GM21447 (cell line): ENCODE measurements around the gene TMCO4.

Source experiments
- ATAC-seq: cut with Tn5 transposase; IDR thresholded peaks from one replicate; pipeline ENCODE4 v1.9.1; 2021; ENCODE audit not compliant: unreplicated experiment

The TMCO4 gene

DNA sequence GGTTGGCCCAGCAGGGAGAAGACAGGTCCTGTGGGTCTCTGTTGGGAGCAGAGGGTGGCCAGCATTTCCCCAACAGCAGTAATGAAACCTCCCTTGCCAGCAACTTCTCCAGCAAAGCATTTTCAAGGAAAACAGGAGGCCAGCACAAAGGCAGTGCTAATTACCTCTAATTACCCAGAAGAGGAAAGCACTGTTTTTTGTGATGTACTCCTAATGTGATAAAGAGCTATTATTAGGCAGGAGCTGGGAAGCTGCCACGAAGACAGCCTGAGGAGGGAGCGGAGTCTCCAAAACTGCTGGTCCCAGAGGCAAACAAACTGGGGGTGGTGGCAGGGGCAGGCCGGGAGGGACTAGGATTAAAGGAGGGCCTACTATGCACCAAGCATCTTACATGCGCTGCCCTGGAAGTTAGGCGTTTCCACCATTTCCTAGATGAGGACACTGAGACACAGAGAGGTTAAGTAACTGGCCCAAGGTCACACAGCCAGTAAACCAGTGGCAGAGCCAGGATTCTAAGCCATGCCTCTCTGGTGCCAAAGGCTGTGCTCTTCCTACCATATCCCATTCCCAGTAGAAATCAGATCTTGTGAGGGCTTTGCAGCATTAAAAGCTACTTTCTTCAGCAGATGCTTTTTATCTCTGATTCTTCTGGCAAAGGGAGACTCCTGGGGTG lies 110.5 kb downstream of the TMCO4 start:
- ATAC-seq = no peak

GRCh38 chr1:19688041-19688842 lies 111.5 kb downstream of the TMCO4 start:
- ATAC-seq = no peak

- ATAC-seq = no peak
Observed at GRCh38 chr1:19687414-19687813, 112.3 kb downstream of the TMCO4 start.

DNA sequence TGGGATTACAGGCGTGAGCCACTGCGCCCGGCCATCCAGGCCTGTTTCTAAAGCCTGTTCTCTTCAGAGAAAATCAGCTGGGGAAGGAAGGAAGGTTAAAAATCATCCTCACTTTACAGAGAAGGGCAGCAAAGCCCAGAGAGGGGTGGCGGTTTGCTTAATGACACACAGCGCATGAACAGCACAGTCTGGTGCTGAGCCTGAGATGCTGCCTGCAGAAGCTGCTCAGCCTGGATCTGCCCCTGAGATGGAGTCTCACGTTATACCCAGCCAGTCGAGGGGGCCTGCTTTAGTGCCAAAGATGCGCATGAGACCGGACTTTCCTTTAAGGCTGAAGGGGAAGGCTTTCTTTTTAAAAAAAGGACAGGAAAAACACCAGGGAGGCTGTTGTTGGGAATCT lies 113.7 kb downstream of the TMCO4 start:
- no peak for ATAC-seq

GRCh38 chr1:19684677-19685076 lies 115.0 kb downstream of the TMCO4 start:
- no peak for ATAC-seq

DNA sequence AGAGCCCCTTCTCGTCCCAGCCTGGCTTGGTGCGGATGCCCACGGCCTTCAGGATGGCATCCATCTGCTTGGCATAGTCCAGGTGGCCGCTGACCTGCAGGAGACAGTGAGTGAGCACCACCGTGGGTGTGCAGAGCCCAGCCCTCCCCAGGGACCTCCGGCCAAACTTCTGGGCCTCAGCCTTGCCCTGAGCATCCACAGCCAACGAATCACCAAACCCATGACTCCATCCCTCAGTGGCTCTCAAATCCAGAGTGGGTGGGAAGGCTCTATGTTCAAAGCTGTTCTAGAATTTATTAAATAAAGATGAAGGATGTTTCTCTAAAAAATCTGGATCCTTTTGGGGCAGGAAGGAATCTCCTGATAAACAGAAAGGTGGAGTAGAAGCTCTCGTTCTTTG lies 116.4 kb downstream of the TMCO4 start:
- ATAC-seq = no peak

- ATAC-seq = no peak
Observed at GRCh38 chr1:19682901-19683300, 116.8 kb downstream of the TMCO4 start.

- no peak for ATAC-seq
Observed at GRCh38 chr1:19682257-19682656, 117.5 kb downstream of the TMCO4 start.

DNA sequence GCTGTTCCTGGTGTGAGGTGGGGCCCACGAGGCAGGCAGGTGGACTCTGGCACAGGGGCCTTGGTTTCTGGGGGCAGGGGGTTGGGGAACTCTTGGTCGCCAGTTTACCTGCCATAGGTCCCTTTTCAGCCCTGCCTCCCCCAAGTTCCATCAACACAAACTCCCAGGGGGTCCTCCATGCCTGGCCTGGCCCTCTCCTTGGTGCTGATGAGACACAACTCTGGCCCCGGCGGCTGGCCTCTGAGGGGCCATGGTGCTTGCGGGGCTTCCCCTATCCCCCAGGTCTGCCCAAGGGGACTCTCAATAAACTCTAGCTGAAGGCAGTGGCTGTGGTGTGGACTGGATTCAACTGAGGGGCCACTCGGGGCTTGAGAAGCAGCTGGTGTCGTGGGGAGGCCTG lies 119.1 kb downstream of the TMCO4 start:
- ATAC-seq = no peak

- no peak for ATAC-seq
Observed at GRCh38 chr1:19679691-19680090, 120.0 kb downstream of the TMCO4 start.

- ATAC-seq = no peak
Observed at GRCh38 chr1:19678931-19679453, 120.7 kb downstream of the TMCO4 start.

DNA sequence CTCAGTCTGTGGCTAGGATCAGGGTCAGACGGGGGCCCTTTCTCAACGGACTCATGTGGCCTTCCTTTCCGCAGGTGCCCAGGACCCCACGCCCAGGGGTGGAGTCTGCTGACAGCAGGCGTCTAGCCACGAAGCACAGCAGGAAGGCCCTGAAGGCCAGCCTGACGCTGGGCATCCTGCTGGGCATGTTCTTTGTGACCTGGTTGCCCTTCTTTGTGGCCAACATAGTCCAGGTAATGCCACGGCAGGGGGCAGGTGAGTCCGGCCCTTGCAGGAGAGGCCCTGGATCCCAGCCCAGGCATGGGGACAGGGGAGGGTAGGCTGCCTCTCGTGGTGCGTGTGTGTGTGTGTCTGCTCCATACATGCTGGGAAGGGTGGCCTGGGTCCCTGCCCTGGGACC lies 121.2 kb downstream of the TMCO4 start:
- no peak for ATAC-seq

DNA sequence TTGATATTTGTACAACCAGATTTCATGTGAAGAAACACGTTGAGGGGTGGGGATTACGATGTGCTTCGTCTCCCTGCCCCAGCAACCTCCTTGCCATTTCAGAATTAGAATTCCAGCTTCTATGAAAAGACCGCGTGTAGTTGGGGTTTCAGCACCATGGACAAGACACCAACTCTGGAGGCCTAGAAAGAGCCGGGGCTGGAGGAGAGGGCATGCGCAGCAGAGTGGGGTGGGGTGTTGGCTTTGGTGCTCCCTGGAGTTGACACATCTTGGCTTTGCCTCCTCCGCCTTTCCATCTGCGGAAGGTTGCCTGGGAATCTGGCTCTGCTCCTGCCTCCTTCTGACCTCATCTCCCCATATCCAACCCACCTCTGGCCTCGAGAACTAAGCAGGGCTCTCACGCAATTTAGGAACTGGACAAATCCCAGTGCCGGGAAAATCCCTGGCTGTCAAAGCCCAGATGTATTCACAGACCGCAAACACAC lies 123.2 kb downstream of the TMCO4 start:
- ATAC-seq = no peak

DNA sequence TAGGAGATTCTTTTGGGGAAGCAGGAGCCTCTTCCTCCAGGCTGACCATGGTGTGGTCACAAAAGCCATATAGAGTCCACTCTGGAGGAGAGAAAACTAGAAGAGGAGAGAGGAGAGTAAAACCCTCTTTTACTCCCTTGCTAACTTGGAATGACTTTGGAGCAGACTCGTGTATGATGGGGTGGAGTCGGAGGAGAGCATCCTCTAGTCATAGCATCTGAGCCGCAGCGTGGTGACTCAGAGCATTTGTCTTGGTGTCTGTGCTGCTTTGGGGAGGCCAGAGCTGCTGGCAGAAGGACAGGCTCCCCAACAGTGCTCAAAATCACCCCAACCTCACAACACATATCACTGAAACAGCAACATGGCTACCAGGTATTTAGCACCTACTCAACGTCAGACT lies 123.9 kb downstream of the TMCO4 start:
- no peak for ATAC-seq

DNA sequence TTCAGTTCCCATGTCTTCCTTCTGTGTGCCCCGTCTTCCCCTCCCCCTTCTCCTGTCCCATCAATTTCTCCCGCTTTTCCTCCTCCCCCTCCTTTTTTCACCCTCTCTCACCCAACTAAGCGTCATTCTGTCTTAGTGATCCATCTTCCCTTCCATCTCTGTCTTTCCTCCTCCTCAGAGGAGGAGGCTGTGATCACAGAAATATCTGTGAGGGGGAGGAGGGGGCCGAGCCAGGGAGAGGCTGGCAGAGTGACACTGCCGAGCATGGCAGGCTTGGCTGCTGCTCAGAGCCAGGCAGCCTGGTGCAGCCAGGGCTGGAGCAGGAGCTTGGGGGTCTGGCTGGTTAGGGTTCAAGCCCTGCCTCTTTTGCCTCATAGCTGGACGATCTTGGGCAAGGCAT lies 127.5 kb downstream of the TMCO4 start:
- no peak for ATAC-seq

DNA sequence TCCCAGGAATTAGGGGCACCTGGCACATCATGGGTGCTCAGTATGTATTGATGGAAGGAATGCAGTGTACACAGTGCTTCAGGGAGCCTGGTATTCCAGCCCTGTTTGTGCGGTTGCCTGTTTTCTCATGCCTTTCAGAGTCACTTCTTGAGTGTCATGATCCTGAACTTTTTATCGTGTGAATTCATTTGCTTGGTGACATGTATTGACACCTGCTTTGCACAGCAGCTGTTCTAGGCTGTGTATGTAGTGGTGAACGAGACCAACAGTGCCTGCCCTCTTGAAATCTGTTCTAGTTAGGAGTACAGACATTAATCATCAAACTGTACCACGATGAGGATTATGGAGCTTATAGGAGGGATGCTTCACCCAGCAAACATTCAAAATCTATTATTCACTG lies 128.9 kb downstream of the TMCO4 start:
- ATAC-seq = no peak

DNA sequence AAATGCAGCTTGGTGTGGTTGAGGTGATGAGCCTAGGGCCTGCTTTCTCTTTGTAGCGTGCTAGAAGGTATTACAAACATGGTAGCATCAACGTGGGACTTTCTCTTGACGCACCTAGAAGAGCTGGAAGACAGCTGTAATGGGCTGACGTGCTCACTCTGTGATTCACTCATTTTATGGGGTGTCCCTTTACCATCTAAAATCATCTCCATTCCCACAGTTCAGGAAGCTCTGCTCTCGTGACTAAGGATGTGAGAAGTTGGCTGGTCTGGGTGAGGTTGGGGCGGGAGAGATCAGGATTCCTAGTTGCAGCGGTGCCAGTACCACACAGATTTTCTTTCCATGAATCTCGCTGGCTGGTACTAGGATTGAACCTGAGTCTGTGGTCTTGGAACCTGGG lies 130.8 kb downstream of the TMCO4 start:
- ATAC-seq = no peak

GRCh38 chr1:19665496-19666465 lies 133.9 kb downstream of the TMCO4 start:
- no peak for ATAC-seq

DNA sequence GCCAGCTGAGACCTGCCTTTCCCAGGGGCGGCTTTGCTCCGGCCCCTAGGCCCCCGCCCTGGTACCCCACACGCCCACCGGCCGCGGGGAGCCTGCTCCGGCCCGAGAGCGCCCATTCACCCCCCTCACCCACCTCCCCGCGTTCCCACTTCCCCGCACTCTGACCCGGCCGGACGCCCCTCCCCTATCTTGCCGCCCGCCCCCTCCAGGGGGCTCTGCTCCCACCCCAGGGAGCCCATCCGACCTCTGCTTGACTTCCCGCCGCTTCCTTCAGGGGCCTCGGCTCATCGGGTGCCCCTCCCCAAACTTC lies 134.6 kb downstream of the TMCO4 start:
- ATAC-seq = no peak

DNA sequence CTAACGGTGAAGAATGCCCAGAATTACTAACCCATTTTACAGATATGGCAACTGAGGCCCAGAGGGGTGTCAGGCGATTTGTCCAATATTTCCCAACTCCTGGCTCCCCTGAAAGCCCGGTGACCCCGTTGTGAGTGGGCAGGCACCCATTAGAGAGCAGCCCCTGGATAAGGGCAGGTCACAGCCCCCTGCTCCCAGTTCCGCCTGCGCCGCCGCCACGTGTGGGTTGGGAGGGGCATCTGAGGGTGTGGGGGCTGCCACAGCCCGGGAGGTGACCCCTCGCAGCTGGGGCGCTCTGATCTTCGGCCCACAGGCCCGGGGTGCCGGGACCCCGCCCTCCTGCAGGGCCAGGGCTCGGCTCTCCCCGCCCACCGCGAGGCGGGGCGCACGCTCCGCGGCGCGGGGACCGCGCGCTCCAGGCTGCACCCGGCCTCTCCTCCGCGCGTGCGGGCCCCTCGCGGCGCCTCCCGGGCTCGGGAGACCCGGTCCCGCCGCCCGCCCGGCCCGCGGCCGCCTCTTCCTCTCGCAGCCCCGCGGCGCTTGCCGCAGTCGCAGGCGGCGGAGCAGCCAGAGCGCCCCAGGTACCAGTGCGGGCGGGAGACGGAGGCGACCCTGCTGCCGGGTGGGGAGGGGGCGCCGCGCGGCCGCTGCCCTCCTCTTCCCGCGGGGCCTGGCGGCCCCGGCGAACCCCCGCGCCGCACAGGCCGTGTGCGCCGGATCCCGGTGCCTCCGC lies 135.1 kb downstream of the TMCO4 start, which contains the start of gene HTR6:
Gene HTR6, plus strand, starts transcription at position 423 of the 733 bp plus-strand sequence. CDS start 879 bp downstream, outside the sequence.
- no peak for ATAC-seq
